ENCODE results near the gene HERC4.

HERC4 gene

DNA sequence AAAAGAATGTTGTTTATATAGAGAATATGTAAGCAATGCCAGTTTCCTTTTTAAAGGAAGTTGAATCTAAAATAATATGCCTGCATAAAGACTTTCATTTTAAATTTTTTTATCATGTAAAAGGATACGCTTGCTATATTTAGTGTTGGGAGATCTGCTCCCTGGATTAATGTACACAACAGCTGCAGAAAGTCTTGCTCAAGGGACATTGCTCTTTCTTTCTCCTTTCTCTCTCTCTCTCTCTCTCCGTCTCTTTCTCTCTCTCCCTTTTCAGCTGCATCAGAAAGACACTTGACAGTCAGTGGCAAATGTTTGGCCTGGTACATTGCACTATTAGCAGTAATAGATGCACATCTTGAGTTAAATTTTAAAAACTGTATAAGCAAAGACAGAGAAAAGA is 34.9 kb upstream of the HERC4 start:
- DNase-seq (ENCODE audit: low read depth), result no peak
- no peak overlapping the region for H3K4me3 ChIP-seq (ENCODE audit: low read length)
- TF ChIP-seq, protein P1, sequence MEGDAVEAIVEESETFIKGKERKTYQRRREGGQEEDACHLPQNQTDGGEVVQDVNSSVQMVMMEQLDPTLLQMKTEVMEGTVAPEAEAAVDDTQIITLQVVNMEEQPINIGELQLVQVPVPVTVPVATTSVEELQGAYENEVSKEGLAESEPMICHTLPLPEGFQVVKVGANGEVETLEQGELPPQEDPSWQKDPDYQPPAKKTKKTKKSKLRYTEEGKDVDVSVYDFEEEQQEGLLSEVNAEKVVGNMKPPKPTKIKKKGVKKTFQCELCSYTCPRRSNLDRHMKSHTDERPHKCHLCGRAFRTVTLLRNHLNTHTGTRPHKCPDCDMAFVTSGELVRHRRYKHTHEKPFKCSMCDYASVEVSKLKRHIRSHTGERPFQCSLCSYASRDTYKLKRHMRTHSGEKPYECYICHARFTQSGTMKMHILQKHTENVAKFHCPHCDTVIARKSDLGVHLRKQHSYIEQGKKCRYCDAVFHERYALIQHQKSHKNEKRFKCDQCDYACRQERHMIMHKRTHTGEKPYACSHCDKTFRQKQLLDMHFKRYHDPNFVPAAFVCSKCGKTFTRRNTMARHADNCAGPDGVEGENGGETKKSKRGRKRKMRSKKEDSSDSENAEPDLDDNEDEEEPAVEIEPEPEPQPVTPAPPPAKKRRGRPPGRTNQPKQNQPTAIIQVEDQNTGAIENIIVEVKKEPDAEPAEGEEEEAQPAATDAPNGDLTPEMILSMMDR (conservative IDR thresholded peaks at IDR 0.05; ENCODE audit: low read depth, low read length), result no peak

DNA sequence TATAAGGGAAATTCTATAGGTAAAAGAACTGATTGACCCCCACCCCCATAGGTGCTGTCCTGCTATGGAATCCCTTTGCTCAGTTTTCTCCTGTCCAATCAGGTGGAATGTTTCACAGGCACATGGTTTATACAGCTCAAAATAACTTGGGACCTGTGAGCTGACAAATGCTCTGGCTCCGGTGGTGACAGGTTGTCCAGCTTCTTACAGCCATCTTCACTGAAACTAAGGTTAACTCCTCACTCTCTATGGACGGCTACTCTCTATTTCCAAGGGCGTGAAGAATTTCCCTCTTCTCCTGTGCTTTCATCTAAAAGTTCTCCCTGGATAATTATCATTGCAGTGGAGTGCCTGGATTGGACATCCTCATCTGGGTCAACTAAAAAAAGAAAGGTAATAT is 34.2 kb upstream of the HERC4 start, which contains the start of gene MYPN:
Gene MYPN, plus strand, starts transcription at position 158 of the 400 bp plus-strand sequence. CDS start 11,951 bp downstream, outside the sequence.
- TF ChIP-seq, protein P1 (conservative IDR thresholded peaks at IDR 0.05; ENCODE audit: low read depth, low read length), result no peak
- H3K4me3 ChIP-seq (ENCODE audit: low read length), result no peak within 1 kb of the TSS

DNA sequence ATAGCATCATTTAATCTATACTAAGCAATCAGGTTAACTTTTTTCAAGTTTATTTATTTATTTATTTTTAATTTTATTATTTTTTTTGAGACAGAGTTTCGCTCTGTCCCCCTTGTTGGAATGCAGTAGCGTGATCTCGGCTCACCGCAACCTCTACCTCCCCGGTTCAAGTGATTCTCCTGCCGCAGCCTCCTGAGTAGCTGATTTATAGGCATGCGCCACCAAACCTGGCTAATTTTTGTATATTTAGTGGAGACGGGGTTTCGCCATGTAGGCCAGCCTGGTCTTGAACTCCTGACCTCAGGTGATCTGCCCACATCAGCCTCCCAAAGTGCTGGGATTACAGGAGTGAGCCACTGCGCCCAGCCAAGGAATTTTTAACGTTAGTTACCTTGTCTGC is 33.6 kb upstream of the HERC4 start:
- no peak overlapping the region for H3K4me3 ChIP-seq (ENCODE audit: low read length)
- TF ChIP-seq, protein P1 (conservative IDR thresholded peaks at IDR 0.05; ENCODE audit: low read depth, low read length), result no peak
- DNase-seq (ENCODE audit: low read depth), result no peak

More for the DNA sequence above, 34.2 kb upstream of the HERC4 start, which contains the start of gene MYPN:
- DNase-seq (ENCODE audit: low read depth), result no peak

- H3K4me3 ChIP-seq (ENCODE audit: low read length), result no peak overlapping the region
- TF ChIP-seq, protein P1 (conservative IDR thresholded peaks at IDR 0.05; ENCODE audit: low read depth, low read length), result no peak
- DNase-seq (ENCODE audit: low read depth), result no peak
These were observed 33.0 kb upstream of the HERC4 start for GRCh38 chr10:68108051-68108450.

GRCh38 chr10:68107651-68108050 is 32.6 kb upstream of the HERC4 start:
- no peak for DNase-seq (ENCODE audit: low read depth)
- no peak overlapping the region for H3K4me3 ChIP-seq (ENCODE audit: low read length)
- TF ChIP-seq, protein P1 (conservative IDR thresholded peaks at IDR 0.05; ENCODE audit: low read depth, low read length), result no peak

DNA sequence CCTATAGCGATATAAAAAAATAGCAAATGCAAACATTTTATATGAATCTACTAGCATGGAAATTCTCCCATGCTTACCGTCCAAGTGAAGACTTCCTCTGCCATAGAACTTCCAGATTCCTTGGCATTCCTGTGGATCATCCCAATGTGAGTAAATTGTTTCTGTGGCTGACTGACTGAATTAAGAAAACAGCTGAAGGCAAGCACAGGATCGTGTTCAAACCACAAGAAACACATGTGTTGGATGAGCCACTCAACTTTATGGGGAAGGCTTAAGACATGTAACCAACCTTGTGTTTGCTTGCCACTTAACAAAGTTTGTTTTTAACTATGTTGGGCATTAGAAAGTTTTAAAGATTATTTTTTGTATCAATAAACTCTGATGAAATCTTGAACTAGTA is 31.6 kb upstream of the HERC4 start:
- no peak overlapping the region for H3K4me3 ChIP-seq (ENCODE audit: low read length)
- no peak for DNase-seq (ENCODE audit: low read depth)
- TF ChIP-seq, protein P1 (conservative IDR thresholded peaks at IDR 0.05; ENCODE audit: low read depth, low read length), result no peak

GRCh38 chr10:68105820-68106219 is 30.7 kb upstream of the HERC4 start:
- no peak for DNase-seq (ENCODE audit: low read depth)
- H3K4me3 ChIP-seq (ENCODE audit: low read length), result no peak overlapping the region
- TF ChIP-seq, protein P1 (conservative IDR thresholded peaks at IDR 0.05; ENCODE audit: low read depth, low read length), result no peak
